ENCODE results near the gene CLDN15.

DNA sequence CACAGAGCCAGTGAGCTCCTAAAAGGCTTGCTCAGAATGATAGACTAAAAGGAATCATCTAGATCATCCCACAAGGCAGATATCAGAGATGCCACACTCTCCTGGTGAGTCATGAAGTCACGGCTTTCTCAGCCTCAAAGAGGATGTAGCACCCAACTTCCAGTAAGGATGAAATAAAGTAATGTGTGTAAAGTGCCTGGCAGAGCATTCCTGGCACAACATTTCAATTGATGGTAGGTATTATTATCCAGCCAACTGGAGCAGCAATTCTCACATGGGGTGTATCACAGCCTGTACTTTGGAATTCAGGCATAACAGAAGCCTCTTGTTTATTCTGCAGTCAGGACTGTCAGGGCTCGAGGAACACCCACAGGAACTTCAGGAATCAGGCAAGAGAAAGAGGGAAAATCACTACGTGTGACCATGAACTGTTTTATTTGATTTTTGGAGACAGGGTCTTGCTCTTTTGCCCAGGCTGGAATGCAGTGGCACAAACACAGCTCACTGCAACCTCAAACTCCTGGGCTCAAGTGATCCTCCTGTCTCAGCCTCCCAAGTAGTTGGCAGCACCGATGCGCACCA is 52.3 kb downstream of the CLDN15 start:
- TF ChIP-seq CTCF (IDR thresholded peaks at IDR 0.05) = no peak
- no peak for TF ChIP-seq POLR2A (IDR thresholded peaks at IDR 0.05)
